IPS-20b (cell line): ENCODE measurements around the gene FARP1.

ENCODE experiments used
- H3K27ac ChIP-seq: one replicate; pipeline ENCODE4 v1.5.1; 2013; ENCODE audit warnings: low read length
- H3K27me3 ChIP-seq: 2 replicates; pipeline ENCODE4 v1.6.1; 2013; ENCODE audit warnings: mild to moderate bottlenecking, low read length, inconsistent platforms; ENCODE audit not compliant: insufficient read depth
- H3K36me3 ChIP-seq: 2 replicates; pipeline ENCODE4 v1.6.1; 2013; ENCODE audit warnings: low read depth, mild to moderate bottlenecking, inconsistent platforms, low read length, moderate library complexity; ENCODE audit not compliant: insufficient read depth
- H3K4me1 ChIP-seq: 2 replicates; pipeline ENCODE4 v1.6.1; 2013; ENCODE audit warnings: mild to moderate bottlenecking, control low read depth, inconsistent platforms, low read length, moderate library complexity; ENCODE audit not compliant: insufficient read depth
- H3K4me3 ChIP-seq: 2 replicates; pipeline ENCODE4 v1.5.1; 2013; ENCODE audit warnings: mild to moderate bottlenecking, low read length, inconsistent platforms
- H3K9ac ChIP-seq: 2 replicates; pipeline ENCODE4 v1.6.1; 2013; ENCODE audit warnings: low read depth, mild to moderate bottlenecking, inconsistent platforms, low read length, moderate library complexity
- H3K9me3 ChIP-seq: 2 replicates; pipeline ENCODE4 v1.6.1; 2013; ENCODE audit warnings: mild to moderate bottlenecking, low read depth, low read length, inconsistent platforms; ENCODE audit not compliant: insufficient read depth

FARP1 gene

GRCh38 chr13:98181111-98181815 is 38.4 kb downstream of the FARP1 start:
- Histone ChIP-seq H3K36me3 (no peaks in the 10 kb centered on the region), H3K9ac (no peak overlapping the region), H3K4me3 (no peak overlapping the region), H3K27ac (no peak overlapping the region), H3K9me3 (no peaks in the 10 kb centered on the region), H3K4me1 (peaks cover 13% of the 10 kb centered on the region), H3K27me3 (no peaks in the 10 kb centered on the region)

GRCh38 chr13:98182153-98182552 is 39.3 kb downstream of the FARP1 start:
- H3K9me3 ChIP-seq, result no peaks in the 10 kb centered on the region
- H3K27me3 ChIP-seq, result no peaks in the 10 kb centered on the region
- no peak overlapping the region for H3K9ac ChIP-seq
- no peaks in the 10 kb centered on the region for H3K36me3 ChIP-seq
- no peak overlapping the region for H3K27ac ChIP-seq
- peaks cover 13% of the 10 kb centered on the region for H3K4me1 ChIP-seq
- no peak overlapping the region for H3K4me3 ChIP-seq

DNA sequence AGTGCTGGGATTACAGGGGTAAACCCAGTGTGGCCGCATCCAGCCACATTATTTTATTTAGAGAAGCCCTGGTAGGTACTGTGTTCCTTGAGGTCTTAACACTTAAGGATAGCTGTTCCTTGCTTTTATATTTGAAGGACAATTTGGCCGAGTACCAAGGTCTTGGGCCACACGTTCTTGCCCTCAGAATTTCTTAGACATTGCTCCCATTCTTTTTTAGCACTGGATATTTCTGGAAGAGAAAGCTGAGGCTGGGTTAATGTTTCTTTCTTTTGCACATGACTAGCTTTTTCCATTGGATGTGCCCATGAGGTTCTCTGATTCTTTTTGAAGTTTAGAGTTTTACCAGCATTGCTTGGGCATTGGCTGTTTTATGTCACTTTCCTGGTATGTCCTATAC is 39.7 kb downstream of the FARP1 start:
- Histone ChIP-seq H3K9me3 (no peaks in the 10 kb centered on the region), H3K36me3 (no peaks in the 10 kb centered on the region), H3K27me3 (no peaks in the 10 kb centered on the region), H3K27ac (no peak overlapping the region), H3K4me1 (peaks cover 13% of the 10 kb centered on the region), H3K4me3 (no peak overlapping the region), H3K9ac (no peak overlapping the region)

DNA sequence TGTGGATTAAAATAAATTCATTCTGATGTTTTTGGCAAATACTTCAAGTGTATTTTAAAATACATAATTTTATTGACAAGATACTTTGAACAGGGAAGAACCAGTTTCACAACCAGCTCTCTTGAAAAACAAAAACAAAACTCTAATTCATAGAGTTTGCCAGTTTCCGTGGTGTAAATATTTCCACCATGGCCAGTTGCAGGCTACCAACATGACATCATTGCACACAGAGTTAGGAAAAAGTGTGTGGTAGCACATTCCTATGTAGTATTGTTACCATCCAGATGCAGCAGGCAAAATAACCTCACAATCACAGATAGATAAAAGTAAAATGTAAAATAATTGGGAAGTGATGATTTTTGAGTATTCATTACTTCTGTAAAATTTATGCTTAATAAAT is 41.9 kb downstream of the FARP1 start:
- H3K36me3 ChIP-seq, result no peaks in the 10 kb centered on the region
- no peak overlapping the region for H3K9ac ChIP-seq
- peaks cover 14% of the 10 kb centered on the region for H3K4me1 ChIP-seq
- no peak overlapping the region for H3K4me3 ChIP-seq
- no peaks in the 10 kb centered on the region for H3K27me3 ChIP-seq
- H3K27ac ChIP-seq, result no peak overlapping the region
- H3K9me3 ChIP-seq, result no peaks in the 10 kb centered on the region

GRCh38 chr13:98187155-98187964 is 44.5 kb downstream of the FARP1 start:
- Histone ChIP-seq H3K27me3 (no peaks in the 10 kb centered on the region), H3K4me3 (no peak overlapping the region), H3K27ac (no peak overlapping the region), H3K9ac (no peak overlapping the region), H3K36me3 (no peaks in the 10 kb centered on the region), H3K9me3 (no peaks in the 10 kb centered on the region), H3K4me1 (peaks cover 8% of the 10 kb centered on the region)

DNA sequence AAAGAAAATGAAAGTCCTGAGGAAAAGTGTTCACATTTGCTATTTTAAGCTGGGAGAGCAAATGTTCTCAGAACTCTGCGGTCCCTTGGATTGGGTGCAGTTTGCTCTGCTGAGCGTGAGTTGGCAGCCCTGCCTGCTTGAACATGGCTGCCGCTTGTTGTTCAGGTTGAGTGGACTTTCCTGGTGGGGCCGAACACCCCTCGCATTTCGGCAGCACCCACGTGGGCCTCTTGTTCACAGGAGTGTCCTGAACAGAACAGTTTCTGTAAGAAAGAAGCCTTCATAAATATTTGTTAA is 45.0 kb downstream of the FARP1 start:
- Histone ChIP-seq H3K9me3 (no peaks in the 10 kb centered on the region), H3K9ac (no peak overlapping the region), H3K4me1 (peaks cover 8% of the 10 kb centered on the region), H3K4me3 (no peak overlapping the region), H3K36me3 (no peaks in the 10 kb centered on the region), H3K27me3 (no peaks in the 10 kb centered on the region), H3K27ac (no peak overlapping the region)

DNA sequence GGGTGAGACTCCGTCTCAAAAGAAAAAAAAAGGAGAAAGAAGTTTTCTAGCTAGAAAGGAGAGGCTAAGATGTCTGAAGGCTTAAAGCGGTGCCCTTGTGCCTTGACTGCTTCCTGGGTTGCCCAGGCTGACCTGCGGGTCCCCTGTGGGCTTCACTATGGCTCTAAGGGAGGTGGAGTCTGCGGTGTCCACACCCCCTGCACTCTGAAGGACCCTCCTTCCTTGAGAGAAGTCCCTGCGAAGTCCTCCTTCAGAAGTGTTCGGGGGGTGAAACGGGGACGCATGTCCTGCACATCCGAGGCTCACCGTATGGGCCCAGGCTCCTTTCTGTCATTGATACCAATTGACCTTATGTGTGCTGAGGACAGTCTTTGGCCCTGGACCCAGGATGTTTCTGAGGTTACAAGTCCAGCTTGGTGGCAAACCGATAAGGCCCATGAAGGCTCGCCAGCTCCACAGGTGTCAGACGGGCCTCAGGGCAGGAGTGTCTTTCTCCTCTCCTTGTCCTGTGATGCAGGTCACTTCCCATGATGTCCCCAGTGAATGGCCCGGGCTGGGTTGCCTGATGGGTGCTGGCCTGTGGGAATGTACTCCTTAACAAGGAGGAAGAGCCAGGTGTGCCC is 45.8 kb downstream of the FARP1 start:
- no peaks in the 10 kb centered on the region for H3K27me3 ChIP-seq
- H3K4me3 ChIP-seq, result no peak overlapping the region
- H3K9ac ChIP-seq, result no peak overlapping the region
- peaks cover 5% of the 10 kb centered on the region; the same call in 1 of the 2 replicates for H3K4me1 ChIP-seq
- H3K36me3 ChIP-seq, result no peaks in the 10 kb centered on the region
- no peak overlapping the region for H3K27ac ChIP-seq
- H3K9me3 ChIP-seq, result no peaks in the 10 kb centered on the region

GRCh38 chr13:98189841-98190505 is 47.1 kb downstream of the FARP1 start:
- Histone ChIP-seq H3K4me1 (peaks cover 5% of the 10 kb centered on the region), H3K36me3 (no peaks in the 10 kb centered on the region), H3K9me3 (no peaks in the 10 kb centered on the region), H3K27me3 (no peaks in the 10 kb centered on the region), H3K27ac (no peak overlapping the region), H3K4me3 (no peak overlapping the region), H3K9ac (no peak overlapping the region)

- Histone ChIP-seq H3K27me3 (no peaks in the 10 kb centered on the region), H3K36me3 (no peaks in the 10 kb centered on the region), H3K4me3 (no peak overlapping the region), H3K9ac (no peak overlapping the region), H3K27ac (no peak overlapping the region), H3K4me1 (peaks cover 5% of the 10 kb centered on the region), H3K9me3 (no peaks in the 10 kb centered on the region)
These were observed 48.1 kb downstream of the FARP1 start for GRCh38 chr13:98190889-98191444.

DNA sequence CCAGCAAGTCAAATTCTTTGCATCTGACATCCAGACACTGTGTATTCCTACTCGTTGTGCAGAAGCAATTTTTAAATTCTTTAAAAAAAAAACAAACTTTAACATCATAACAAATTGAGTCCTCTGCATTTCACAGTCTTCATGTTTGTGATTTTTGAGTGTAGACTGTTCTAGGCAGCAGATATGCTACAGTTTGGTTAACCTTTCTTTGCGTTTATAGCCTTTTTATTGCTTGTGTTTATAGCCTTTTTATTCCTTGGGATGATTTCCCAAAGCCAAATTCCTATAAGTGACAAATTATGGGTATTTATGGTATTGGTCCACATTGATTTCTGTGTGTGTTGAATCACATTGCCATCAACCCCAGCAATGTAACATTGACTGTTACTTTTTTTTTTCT is 49.1 kb downstream of the FARP1 start:
- Histone ChIP-seq H3K9me3 (no peaks in the 10 kb centered on the region), H3K27me3 (no peaks in the 10 kb centered on the region), H3K36me3 (no peaks in the 10 kb centered on the region), H3K27ac (no peak overlapping the region), H3K9ac (no peak overlapping the region), H3K4me3 (no peak overlapping the region), H3K4me1 (peaks cover 12% of the 10 kb centered on the region)

DNA sequence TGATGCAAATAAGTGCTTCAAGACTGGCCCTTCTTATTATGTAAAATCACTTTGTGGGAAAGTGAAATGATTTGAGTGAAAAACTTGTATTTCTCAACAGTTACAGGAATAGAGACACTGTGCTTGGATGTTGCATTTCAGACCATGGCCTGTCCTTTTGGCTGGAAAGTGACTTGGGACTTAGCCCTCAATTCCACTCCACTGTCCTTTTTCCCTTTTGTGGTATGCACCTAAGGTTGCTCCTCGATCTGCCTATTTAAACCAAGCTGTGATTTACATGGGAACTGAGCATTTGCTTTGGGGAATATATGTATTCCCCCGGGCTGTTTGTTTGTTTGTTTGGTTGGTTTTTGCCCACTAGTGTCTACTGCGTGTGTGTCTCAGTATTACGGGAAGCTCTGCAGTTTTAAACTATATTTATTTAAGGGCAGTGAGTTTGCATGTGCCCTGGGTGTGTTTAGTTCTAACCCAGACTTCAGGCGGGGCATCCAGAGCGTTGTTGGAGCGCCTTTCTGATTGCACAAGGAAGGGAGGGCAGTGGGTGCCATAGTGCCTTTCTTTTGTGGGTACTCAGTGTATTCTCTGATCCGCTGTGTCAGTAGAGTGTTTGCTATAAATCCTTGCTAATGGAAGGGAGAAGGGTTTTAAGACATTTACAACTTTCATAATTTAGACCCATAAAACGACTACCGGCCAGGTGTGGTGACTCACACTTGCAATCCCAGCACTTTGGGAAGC is 52.3 kb downstream of the FARP1 start:
- Histone ChIP-seq H3K27me3 (no peaks in the 10 kb centered on the region), H3K27ac (no peak overlapping the region), H3K36me3 (no peaks in the 10 kb centered on the region), H3K4me1 (peaks cover 20% of the 10 kb centered on the region), H3K9me3 (no peaks in the 10 kb centered on the region), H3K9ac (no peak overlapping the region), H3K4me3 (no peak overlapping the region)
